ENCODE data around the gene CATSPER1.

DNA sequence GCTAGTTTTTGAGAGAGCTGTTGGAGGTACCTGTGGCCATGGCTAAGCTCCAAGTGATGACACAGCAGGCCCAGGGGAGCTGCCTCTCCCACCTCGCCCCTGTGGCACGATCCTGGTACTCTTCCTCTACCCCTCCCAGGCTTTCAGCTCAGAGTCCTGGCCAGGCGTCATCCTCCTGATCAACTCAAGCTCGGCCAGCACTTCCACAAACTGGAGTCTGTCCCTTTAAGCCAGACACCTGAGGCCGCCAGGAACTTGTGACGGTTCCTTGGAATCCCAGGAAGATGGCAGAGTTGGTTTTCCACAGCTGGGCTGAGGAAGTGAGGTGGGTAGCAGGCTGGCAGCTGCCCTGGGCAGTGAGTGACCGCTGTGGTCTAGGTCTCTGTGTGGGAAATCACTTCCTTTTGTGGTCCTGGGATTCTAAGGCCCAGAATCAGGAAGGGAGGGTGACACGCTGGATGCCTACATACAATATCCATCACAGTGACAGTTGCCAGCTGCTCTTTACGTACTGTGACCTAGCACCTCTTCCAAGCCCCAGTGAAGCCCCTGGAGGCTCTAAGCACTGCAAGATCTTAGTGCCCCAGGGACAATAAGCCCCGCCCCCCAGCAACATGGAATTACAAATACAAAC, 17.7 kb downstream of the CATSPER1 start:
- TF ChIP-seq, protein P1, sequence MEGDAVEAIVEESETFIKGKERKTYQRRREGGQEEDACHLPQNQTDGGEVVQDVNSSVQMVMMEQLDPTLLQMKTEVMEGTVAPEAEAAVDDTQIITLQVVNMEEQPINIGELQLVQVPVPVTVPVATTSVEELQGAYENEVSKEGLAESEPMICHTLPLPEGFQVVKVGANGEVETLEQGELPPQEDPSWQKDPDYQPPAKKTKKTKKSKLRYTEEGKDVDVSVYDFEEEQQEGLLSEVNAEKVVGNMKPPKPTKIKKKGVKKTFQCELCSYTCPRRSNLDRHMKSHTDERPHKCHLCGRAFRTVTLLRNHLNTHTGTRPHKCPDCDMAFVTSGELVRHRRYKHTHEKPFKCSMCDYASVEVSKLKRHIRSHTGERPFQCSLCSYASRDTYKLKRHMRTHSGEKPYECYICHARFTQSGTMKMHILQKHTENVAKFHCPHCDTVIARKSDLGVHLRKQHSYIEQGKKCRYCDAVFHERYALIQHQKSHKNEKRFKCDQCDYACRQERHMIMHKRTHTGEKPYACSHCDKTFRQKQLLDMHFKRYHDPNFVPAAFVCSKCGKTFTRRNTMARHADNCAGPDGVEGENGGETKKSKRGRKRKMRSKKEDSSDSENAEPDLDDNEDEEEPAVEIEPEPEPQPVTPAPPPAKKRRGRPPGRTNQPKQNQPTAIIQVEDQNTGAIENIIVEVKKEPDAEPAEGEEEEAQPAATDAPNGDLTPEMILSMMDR (IDR thresholded peaks at IDR 0.05; ENCODE audit: insufficient read depth, low read length): no peak
- TF ChIP-seq POLR2AphosphoS5 (IDR thresholded peaks at IDR 0.05; ENCODE audit: low read depth) (no peak), GABPA (IDR thresholded peaks at IDR 0.05; ENCODE audit: low read depth) (no peak), SPI1 (IDR thresholded peaks at IDR 0.05; ENCODE audit: borderline replicate concordance, low read depth) (no peak)
- TF ChIP-seq, protein P2, sequence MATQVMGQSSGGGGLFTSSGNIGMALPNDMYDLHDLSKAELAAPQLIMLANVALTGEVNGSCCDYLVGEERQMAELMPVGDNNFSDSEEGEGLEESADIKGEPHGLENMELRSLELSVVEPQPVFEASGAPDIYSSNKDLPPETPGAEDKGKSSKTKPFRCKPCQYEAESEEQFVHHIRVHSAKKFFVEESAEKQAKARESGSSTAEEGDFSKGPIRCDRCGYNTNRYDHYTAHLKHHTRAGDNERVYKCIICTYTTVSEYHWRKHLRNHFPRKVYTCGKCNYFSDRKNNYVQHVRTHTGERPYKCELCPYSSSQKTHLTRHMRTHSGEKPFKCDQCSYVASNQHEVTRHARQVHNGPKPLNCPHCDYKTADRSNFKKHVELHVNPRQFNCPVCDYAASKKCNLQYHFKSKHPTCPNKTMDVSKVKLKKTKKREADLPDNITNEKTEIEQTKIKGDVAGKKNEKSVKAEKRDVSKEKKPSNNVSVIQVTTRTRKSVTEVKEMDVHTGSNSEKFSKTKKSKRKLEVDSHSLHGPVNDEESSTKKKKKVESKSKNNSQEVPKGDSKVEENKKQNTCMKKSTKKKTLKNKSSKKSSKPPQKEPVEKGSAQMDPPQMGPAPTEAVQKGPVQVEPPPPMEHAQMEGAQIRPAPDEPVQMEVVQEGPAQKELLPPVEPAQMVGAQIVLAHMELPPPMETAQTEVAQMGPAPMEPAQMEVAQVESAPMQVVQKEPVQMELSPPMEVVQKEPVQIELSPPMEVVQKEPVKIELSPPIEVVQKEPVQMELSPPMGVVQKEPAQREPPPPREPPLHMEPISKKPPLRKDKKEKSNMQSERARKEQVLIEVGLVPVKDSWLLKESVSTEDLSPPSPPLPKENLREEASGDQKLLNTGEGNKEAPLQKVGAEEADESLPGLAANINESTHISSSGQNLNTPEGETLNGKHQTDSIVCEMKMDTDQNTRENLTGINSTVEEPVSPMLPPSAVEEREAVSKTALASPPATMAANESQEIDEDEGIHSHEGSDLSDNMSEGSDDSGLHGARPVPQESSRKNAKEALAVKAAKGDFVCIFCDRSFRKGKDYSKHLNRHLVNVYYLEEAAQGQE (IDR thresholded peaks at IDR 0.05; ENCODE audit: insufficient replicate concordance, low read depth): no peak
